Neuronal stem cell (in vitro differentiated cells): ENCODE measurements around the gene DEUP1.

ENCODE experiments used
- DNase-seq: peaks from one replicate; pipeline ENCODE4 v3.0.0-alpha.2; 2013; ENCODE audit warnings: low spot score
- H2AFZ ChIP-seq: one replicate; pipeline ENCODE4 v1.6.1; 2013; ENCODE audit warnings: mild to moderate bottlenecking, low read length, inconsistent platforms
- H2AK5ac ChIP-seq: 2 replicates; pipeline ENCODE4 v1.6.1; 2013; ENCODE audit warnings: low read depth, mild to moderate bottlenecking, inconsistent platforms, low read length, moderate library complexity, mixed read lengths
- H2BK120ac ChIP-seq: 2 replicates; pipeline ENCODE4 v1.6.1; 2013; ENCODE audit warnings: low read depth, mild to moderate bottlenecking, inconsistent platforms, low read length, moderate library complexity, mixed read lengths
- H2BK12ac ChIP-seq: one replicate; pipeline ENCODE4 v1.6.1; 2013; ENCODE audit warnings: low read length, inconsistent platforms
- H2BK15ac ChIP-seq: 2 replicates; pipeline ENCODE4 v1.6.1; 2013; ENCODE audit warnings: mild to moderate bottlenecking, low read length, inconsistent platforms, mixed read lengths
- H2BK5ac ChIP-seq: one replicate; pipeline ENCODE4 v1.6.1; 2013; ENCODE audit warnings: inconsistent platforms, mild to moderate bottlenecking, low read length, moderate library complexity
- H3K14ac ChIP-seq: one replicate; pipeline ENCODE4 v1.6.1; 2013; ENCODE audit warnings: low read length, inconsistent platforms
- H3K18ac ChIP-seq: 2 replicates; pipeline ENCODE4 v1.6.1; 2013; ENCODE audit warnings: low read length, inconsistent platforms
- H3K23ac ChIP-seq: 2 replicates; pipeline ENCODE4 v1.6.1; 2013; ENCODE audit warnings: low read depth, mild to moderate bottlenecking, mixed read lengths, low read length, inconsistent platforms; ENCODE audit not compliant: poor library complexity
- H3K27ac ChIP-seq: replicated peaks from 3 replicates; pipeline ENCODE4 v1.5.1; 2013; ENCODE audit warnings: low read length, inconsistent platforms
- H3K27me3 ChIP-seq, 3 experiments: 2 replicates each; pipeline ENCODE4 v1.6.1; 2013; ENCODE audit warnings: low read length in 3 of 3, mild to moderate bottlenecking in 2 of 3, inconsistent platforms in 1 of 3, low read depth in 1 of 3, mixed read lengths in 1 of 3, moderate library complexity in 1 of 3; ENCODE audit not compliant: control insufficient read depth in 3 of 3, insufficient read depth in 3 of 3
- H3K36me3 ChIP-seq, 2 donors: replicated peaks in 1 of 2; 2 replicates each; pipeline ENCODE4 v1.6.1; 2013; ENCODE audit warnings: low read length in 2 of 2; ENCODE audit not compliant: control insufficient read depth in 2 of 2, insufficient read depth in 2 of 2
- H3K4ac ChIP-seq: 2 replicates; pipeline ENCODE4 v1.6.1; 2013; ENCODE audit warnings: inconsistent platforms, mild to moderate bottlenecking, low read length, moderate library complexity
- H3K4me1 ChIP-seq, 2 donors: 1 replicate in 1 of 2; 2 replicates in 1 of 2; pipeline ENCODE4 v1.6.1; 2013; ENCODE audit warnings: low read length in 2 of 2, low read depth in 1 of 2; ENCODE audit not compliant: control insufficient read depth in 2 of 2, insufficient read depth in 1 of 2
- H3K4me2 ChIP-seq: one replicate; pipeline ENCODE4 v1.6.1; 2013; ENCODE audit warnings: mild to moderate bottlenecking, low read length, inconsistent platforms; ENCODE audit not compliant: insufficient read depth, poor library complexity, severe bottlenecking
- H3K4me3 ChIP-seq, 2 donors: 2 replicates each; pipeline ENCODE4 v1.5.1; 2013; ENCODE audit warnings: low read length in 2 of 2, mild to moderate bottlenecking in 2 of 2, inconsistent platforms in 1 of 2, moderate library complexity in 1 of 2
- H3K79me1 ChIP-seq: one replicate; pipeline ENCODE4 v1.6.1; 2013; ENCODE audit warnings: low read depth, mild to moderate bottlenecking, inconsistent platforms, low read length, moderate library complexity
- H3K9ac ChIP-seq: one replicate; pipeline ENCODE4 v1.6.1; 2013; ENCODE audit warnings: mild to moderate bottlenecking, low read depth, low read length, inconsistent platforms; ENCODE audit not compliant: poor library complexity
- H3K9me3 ChIP-seq, 2 donors: replicated peaks in 1 of 2; 2 replicates each; pipeline versions ENCODE3 to v1.6.1; 2013; ENCODE audit warnings: low read length in 2 of 2, mild to moderate bottlenecking in 2 of 2, inconsistent platforms in 1 of 2, low read depth in 1 of 2, mixed read lengths in 1 of 2, moderate library complexity in 1 of 2; ENCODE audit not compliant: control insufficient read depth in 2 of 2, insufficient read depth in 1 of 2
- H4K8ac ChIP-seq: one replicate; pipeline ENCODE4 v1.6.1; 2013; ENCODE audit warnings: low read depth, mild to moderate bottlenecking, inconsistent platforms, low read length, moderate library complexity
- H4K91ac ChIP-seq: one replicate; pipeline ENCODE4 v1.6.1; 2013; ENCODE audit warnings: low read length, low read depth, mild to moderate bottlenecking, inconsistent platforms; ENCODE audit not compliant: poor library complexity
- WGBS, 2 donors: extraction: QIAGEN DNeasy Blood & Tissue Kit; methylation state at CpG; one replicate each; pipeline ENCODE4 v1.1.7; 2013; ENCODE audit warnings: missing lambda C conversion rate in 2 of 2, mixed read lengths in 1 of 2; ENCODE audit not compliant: insufficient read length in 2 of 2, insufficient replicate concordance in 1 of 2; ENCODE audit errors: extremely low coverage in 2 of 2; 5-methylcytosine and 5-hydroxymethylcytosine counted together

The DEUP1 gene

GRCh38 chr11:93407777-93408401 is 77.3 kb downstream of the DEUP1 start:
- no peak overlapping the region for H3K4me2 ChIP-seq
- no peak overlapping the region for H3K4ac ChIP-seq
- H2BK120ac ChIP-seq = no peak overlapping the region
- no peak overlapping the region for H3K14ac ChIP-seq
- no peak overlapping the region for H2AFZ ChIP-seq
- no peaks in the 10 kb centered on the region for H3K9me3 ChIP-seq
- WGBS, 2 donors = no CpG with 5 or more reads among the region's 2 CpGs
- no peaks in the 10 kb centered on the region for H3K79me1 ChIP-seq
- H3K4me3 ChIP-seq = no peak overlapping the region
- H2BK12ac ChIP-seq = no peak overlapping the region
- H2BK5ac ChIP-seq = no peak overlapping the region
- no peak for DNase-seq
- no peak overlapping the region for H2BK15ac ChIP-seq
- H3K27me3 ChIP-seq = no peaks in the 10 kb centered on the region
- H4K91ac ChIP-seq = no peak overlapping the region
- H3K27ac ChIP-seq = no peak overlapping the region
- no peaks in the 10 kb centered on the region for H3K36me3 ChIP-seq
- no peak overlapping the region for H2AK5ac ChIP-seq
- no peak overlapping the region for H3K9ac ChIP-seq
- no peak overlapping the region for H3K23ac ChIP-seq
- H3K18ac ChIP-seq = no peak overlapping the region
- H3K4me1 ChIP-seq = no peaks in the 10 kb centered on the region
- H4K8ac ChIP-seq = no peak overlapping the region

- Histone ChIP-seq H3K4me1 (no peaks in the 10 kb centered on the region), H2BK15ac (no peak overlapping the region), H3K27me3 (no peaks in the 10 kb centered on the region), H3K9me3 (no peaks in the 10 kb centered on the region), H3K4ac (no peak overlapping the region), H2AFZ (no peak overlapping the region), H3K79me1 (no peaks in the 10 kb centered on the region), H3K4me2 (no peak overlapping the region), H2BK120ac (no peak overlapping the region), H2BK5ac (no peak overlapping the region), H2AK5ac (no peak overlapping the region), H3K27ac (no peak overlapping the region), H4K91ac (no peak overlapping the region), H3K36me3 (no peaks in the 10 kb centered on the region), H3K9ac (no peak overlapping the region), H3K18ac (no peak overlapping the region), H3K4me3 (no peak overlapping the region), H3K14ac (no peak overlapping the region), H3K23ac (no peak overlapping the region), H2BK12ac (no peak overlapping the region), H4K8ac (no peak overlapping the region)
- DNase-seq = no peak
- WGBS, 2 donors = no CpG with 5 or more reads among the region's 3 CpGs
Observed at GRCh38 chr11:93410441-93410840, 79.9 kb downstream of the DEUP1 start.

GRCh38 chr11:93411705-93412104 is 81.2 kb downstream of the DEUP1 start:
- Histone ChIP-seq H2BK5ac (no peak overlapping the region), H2AFZ (no peak overlapping the region)

GRCh38 chr11:93432247-93432646 is 101.7 kb downstream of the DEUP1 start:
- no peak overlapping the region for H2BK12ac ChIP-seq
- no peak overlapping the region for H2BK5ac ChIP-seq
- H3K18ac ChIP-seq = no peak overlapping the region
- no peak overlapping the region for H3K4me2 ChIP-seq
- H3K4me3 ChIP-seq = no peak overlapping the region
- no peaks in the 10 kb centered on the region for H3K36me3 ChIP-seq
- H4K8ac ChIP-seq = no peak overlapping the region
- H2AFZ ChIP-seq = no peak overlapping the region
- no peaks in the 10 kb centered on the region for H3K79me1 ChIP-seq
- H3K4me1 ChIP-seq = no peaks in the 10 kb centered on the region
- H3K9me3 ChIP-seq = no peaks in the 10 kb centered on the region
- H3K27me3 ChIP-seq = peaks cover 0 to 7% (median 0%) of the 10 kb centered on the region in 3 experiments
- no peak overlapping the region for H2AK5ac ChIP-seq
- no peak overlapping the region for H2BK120ac ChIP-seq
- H3K14ac ChIP-seq = no peak overlapping the region
- no peak overlapping the region for H3K4ac ChIP-seq
- no peak overlapping the region for H2BK15ac ChIP-seq
- DNase-seq = no peak
- no peak overlapping the region for H4K91ac ChIP-seq
- WGBS, 2 donors = no CpG with 5 or more reads among the region's 3 CpGs
- no peak overlapping the region for H3K27ac ChIP-seq
- H3K23ac ChIP-seq = no peak overlapping the region
- H3K9ac ChIP-seq = no peak overlapping the region

More at GRCh38 chr11:93411705-93412104, 81.2 kb downstream of the DEUP1 start:
- H3K23ac ChIP-seq = no peak overlapping the region
- H3K79me1 ChIP-seq = no peaks in the 10 kb centered on the region
- H3K4ac ChIP-seq = no peak overlapping the region
- H2BK120ac ChIP-seq = no peak overlapping the region
- H4K91ac ChIP-seq = no peak overlapping the region
- no peaks in the 10 kb centered on the region for H3K9me3 ChIP-seq
- DNase-seq = no peak
- H3K4me1 ChIP-seq = no peaks in the 10 kb centered on the region
- no peak overlapping the region for H3K4me3 ChIP-seq
- no peak overlapping the region for H2AK5ac ChIP-seq
- H3K4me2 ChIP-seq = no peak overlapping the region
- H3K9ac ChIP-seq = no peak overlapping the region
- H4K8ac ChIP-seq = no peak overlapping the region
- H3K27ac ChIP-seq = no peak overlapping the region
- H3K27me3 ChIP-seq = no peaks in the 10 kb centered on the region
- no peaks in the 10 kb centered on the region for H3K36me3 ChIP-seq
- H2BK12ac ChIP-seq = no peak overlapping the region
- no peak overlapping the region for H3K18ac ChIP-seq
- no peak overlapping the region for H2BK15ac ChIP-seq
- H3K14ac ChIP-seq = no peak overlapping the region
